Spleen (tissue), 11 donors: Measurements from ENCODE around the gene PPFIA2. TPM values are rescaled to one million over a fixed set of nuclear protein-coding genes. Genes with fewer than 3 reads are reported as not detected.

Experiments
- DNase-seq: peaks from one replicate; pipeline ENCODE4 v3.0.0-alpha.2; 2020
- H3K27ac ChIP-seq, 8 donors: fragments of 200-600 bp; sonication (generic) in 7 of 8; 1 replicate in 4 of 8; 2 replicates in 4 of 8; pipeline versions ENCODE4 v1.5.0 to v1.8.0; 2016 to 2021; ENCODE audit warnings: inconsistent platforms in 4 of 8, mild to moderate bottlenecking in 4 of 8, moderate library complexity in 1 of 8
- H3K27me3 ChIP-seq, 7 donors: fragments of 200-600 bp; sonication (generic) in 6 of 7; replicated peaks in 1 of 7; 1 replicate in 4 of 7; 2 replicates in 3 of 7; pipeline versions ENCODE4 v1.5.0 to v1.8.0; 2016 to 2021; ENCODE audit warnings: inconsistent platforms in 3 of 7, mild to moderate bottlenecking in 1 of 7
- H3K36me3 ChIP-seq, 6 donors: fragments of 200-600 bp; sonication (generic) in 5 of 6; 1 replicate in 4 of 6; 2 replicates in 2 of 6; pipeline versions ENCODE4 v1.5.0 to v1.8.0; 2016 to 2021; ENCODE audit warnings: inconsistent platforms in 2 of 6
- H3K4me1 ChIP-seq, 6 donors: fragments of 200-600 bp; sonication (generic) in 5 of 6; 1 replicate in 3 of 6; 2 replicates in 3 of 6; pipeline versions ENCODE4 v1.5.0 to v1.8.0; 2016 to 2021; ENCODE audit warnings: inconsistent platforms in 3 of 6
- H3K4me3 ChIP-seq, 8 donors: fragments of 200-600 bp; sonication (generic) in 7 of 8; 1 replicate in 4 of 8; 2 replicates in 4 of 8; pipeline versions ENCODE4 v1.5.0 to v1.8.0; 2016 to 2021; ENCODE audit warnings: inconsistent platforms in 4 of 8, mild to moderate bottlenecking in 4 of 8, moderate library complexity in 2 of 8
- H3K9me3 ChIP-seq, 8 donors: fragments of 200-600 bp; sonication (generic) in 7 of 8; 1 replicate in 4 of 8; 2 replicates in 4 of 8; pipeline versions ENCODE4 v1.5.0 to v1.8.0; 2016 to 2021; ENCODE audit warnings: inconsistent platforms in 4 of 8
- CTCF ChIP-seq, 11 experiments: fragments of 200-600 bp in 7 of 11; fragments of 450-650 bp in 4 of 11; sonication (generic) in 4 of 11; IDR thresholded peaks in 8 of 11; conservative IDR thresholded peaks in 3 of 11; 1 replicate in 7 of 11; 2 replicates in 4 of 11; pipeline versions ENCODE4 v1.4.0 to v1.8.0; 2016 to 2021; ENCODE audit warnings: antibody characterized with exemption in 11 of 11, inconsistent platforms in 4 of 11, mild to moderate bottlenecking in 1 of 11
- POLR2A ChIP-seq, 3 donors: fragments of 450-650 bp; IDR thresholded peaks; one replicate each; pipeline ENCODE4 v1.5.1; 2017; ENCODE audit warnings: antibody characterized with exemption in 3 of 3, mild to moderate bottlenecking in 1 of 3
- POLR2AphosphoS5 ChIP-seq, 3 donors: sonication (generic); formaldehyde crosslinking; IDR thresholded peaks; one replicate each; pipeline ENCODE4 v1.5.1; 2017; ENCODE audit warnings: antibody characterized with exemption in 3 of 3
- WGBS, 5 donors: extraction: QIAGEN DNeasy Blood & Tissue Kit in 3 of 5; methylation state at CpG; one replicate each; pipeline versions ENCODE4 v1.1.5 to v1.1.7; 2013 to 2018; 5-methylcytosine and 5-hydroxymethylcytosine counted together
- intact Hi-C: fragments of 100-400 bp; cut with DNase I; formaldehyde crosslinking; loops from one replicate; pipeline ENCODE4 v1.15.0; 2023; ENCODE audit warnings: low total_unique reads
- polyA plus RNA-seq, 3 donors: library from polyadenylated mRNA; stranded (reverse); fragments of 200-250 nt; gene quantifications; one replicate each; pipeline ENCODE4 v1.2.1, GENCODE V29; 2013
- total RNA-seq, 7 donors: library from RNA; depleted of rRNA in 3 of 7; stranded (reverse); fragments of >200 nt in 3 of 7; fragmentation: NEBNext Ultra II Directional in 4 of 7; extraction: Animal tissue kit (Norgen Biotek cat#: 25700) in 4 of 7; gene quantifications; one replicate each; pipeline versions ENCODE4 v1.1.0 to v1.2.1, GENCODE V29; 2016 to 2021
- donor health status: healthy with polysubstance abuse.
- donor health status: DM: no; HTN: no; CAD: no; lungs with moderate emphysema.
- donor health status: DM: no; HTN: no; CAD: no.
- donor health status: Bipolar disorder and iron deficiency.
- donor health status: healthy.
- donor health status: DM: no; HTN: no; CAD: no.
- donor health status: DM: yes; HTN: yes; CAD: no.

The PPFIA2 gene
- total and polyA plus RNA-seq, 10 donors, result 0.04 to 1.1 (median 0.27) TPM; not detected in 2

- WGBS, 5 donors, result 62 to 74% (median 63%) methylated on average over 9 of the region's 9 CpGs
- Histone ChIP-seq H3K9me3 (no peaks in the 10 kb centered on the region), H3K4me1 (peaks cover 0 to 4% (median 0%) of the 10 kb centered on the region in 6 donors), H3K27me3 (no peaks in the 10 kb centered on the region), H3K4me3 (no peak overlapping the region), H3K27ac (no peak overlapping the region), H3K36me3 (no peaks in the 10 kb centered on the region)
- TF ChIP-seq POLR2AphosphoS5 (IDR thresholded peaks at IDR 0.05) (no peak), CTCF (IDR thresholded peaks at IDR 0.05 in 8 of 11, conservative IDR thresholded peaks at IDR 0.05 in 3 of 11) (no peak), POLR2A (IDR thresholded peaks at IDR 0.05) (no peak)
- DNase-seq, result no peak
- intact Hi-C loops, result no loop called here
Measured at GRCh38 chr12:81208187-81208911, 550.8 kb downstream of the PPFIA2 start.
